ENCODE results near the gene ECHS1. TPM values are rescaled to one million over a fixed set of nuclear protein-coding genes. Genes with fewer than 3 reads are reported as not detected.

The ECHS1 gene
- total and polyA plus RNA-seq, 2 of the 8 experiments (the other 6 are each of a cell fraction or from before 2014, with no cell fraction given), result 41.7 to 101 TPM

DNA sequence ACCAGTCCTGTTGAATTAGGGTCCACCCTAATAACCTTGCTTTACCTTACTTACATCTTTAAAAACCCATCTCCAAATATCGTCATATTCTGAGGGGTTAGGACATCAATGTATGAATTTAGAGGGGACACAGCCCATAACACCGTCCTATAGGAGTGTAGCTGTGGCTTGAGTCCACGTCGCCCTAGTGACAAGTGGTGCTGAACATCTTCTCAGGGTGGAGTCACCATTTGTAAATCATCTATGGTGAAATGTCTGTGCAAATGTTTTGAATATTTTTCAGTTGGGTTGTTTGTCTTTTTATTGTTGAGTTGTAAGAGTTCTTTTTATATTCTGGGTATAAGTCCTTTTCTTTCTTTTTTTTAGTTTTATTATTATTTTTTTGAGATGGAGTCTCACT lies 31.2 kb downstream of the ECHS1 start:
- Histone ChIP-seq H3K27me3 (replicated peaks in 1 of 4; ENCODE audit: control insufficient read depth in 3 of 4, extremely low read depth in 1 of 4, insufficient read depth in 3 of 4, low read length in 3 of 4) (peaks cover 0 to 18% (median 13%) of the 10 kb centered on the region in 4 experiments; a peak in 6 of 7 replicates), H2BK120ac (replicated peaks; ENCODE audit: low read depth, low read length) (no peak overlapping the region), H3K4ac (replicated peaks; ENCODE audit: insufficient read length, low read depth, low read length) (no peak overlapping the region), H3K4me2 (ENCODE audit: insufficient read depth in 1 of 2, low read depth in 2 of 2, low read length in 2 of 2) (no peak overlapping the region), H4K91ac (replicated peaks; ENCODE audit: insufficient read length, low read length) (no peak overlapping the region), H2AK5ac (ENCODE audit: low read depth, low read length) (no peak overlapping the region), H4K20me1 (replicated peaks in 1 of 2; ENCODE audit: control insufficient read depth in 1 of 2, insufficient read depth in 2 of 2, low read length in 2 of 2) (peaks cover 0 to 19% of the 10 kb centered on the region in 2 experiments), H2BK15ac (ENCODE audit: low read length) (no peak overlapping the region), H3K9me3 (ENCODE audit: insufficient read depth in 2 of 2, low read depth in 1 of 2, low read length in 1 of 2) (no peaks in the 10 kb centered on the region), H4K8ac (ENCODE audit: extremely low read depth, insufficient read depth, low read length) (no peak overlapping the region), H3K9ac (replicated peaks in 1 of 4; ENCODE audit: extremely low read depth in 1 of 4, low read depth in 3 of 4, low read length in 3 of 4) (no peak overlapping the region), H3K18ac (ENCODE audit: extremely low read depth, low read length) (no peak overlapping the region), H3K27ac (ENCODE audit: low read depth, low read length) (no peak overlapping the region), H2BK12ac (ENCODE audit: low read depth, low read length) (no peak overlapping the region), H4K5ac (ENCODE audit: insufficient read length, low read depth, low read length) (no peak overlapping the region), H3K36me3 (ENCODE audit: control insufficient read depth in 2 of 4, insufficient read depth in 4 of 4, low read length in 3 of 4) (no peaks in the 10 kb centered on the region), H2BK20ac (ENCODE audit: low read length) (no peak overlapping the region), H3K23me2 (ENCODE audit: low read depth, low read length) (peaks cover 25% of the 10 kb centered on the region; the same call in 1 of the 2 replicates), H3K56ac (replicated peaks; ENCODE audit: insufficient read length, low read depth, low read length) (no peak overlapping the region), H3K14ac (ENCODE audit: insufficient read length) (no peak overlapping the region), H3K4me3 (ENCODE audit: extremely low read depth in 1 of 4, insufficient read depth in 2 of 4, low read depth in 3 of 4, low read length in 4 of 4) (no peak overlapping the region), H2BK5ac (ENCODE audit: low read depth, low read length) (no peak overlapping the region), H3K79me2 (ENCODE audit: control insufficient read depth in 1 of 2, insufficient read depth in 2 of 2, low read length in 2 of 2) (no peaks in the 10 kb centered on the region), H3K4me1 (replicated peaks in 1 of 4; ENCODE audit: control insufficient read depth in 3 of 4, insufficient read depth in 4 of 4, low read length in 3 of 4) (peaks cover 0 to 9% (median 1%) of the 10 kb centered on the region in 4 experiments; a peak in 2 of 7 replicates), H3K23ac (ENCODE audit: insufficient read length) (no peak overlapping the region), H2AFZ (ENCODE audit: low read length) (no peak overlapping the region), H3K79me1 (ENCODE audit: low read depth, low read length) (no peaks in the 10 kb centered on the region)
- CTCF ChIA-PET (ENCODE audit: partially characterized antibody), result interaction anchor here (2.3 kb wide), 1 partner anchor 11 kb away, joined by 7 read pairs; no protein-coding TSS in a partner anchor
- DNase-seq (ENCODE audit: low read depth in 1 of 2, low spot score in 2 of 2) (no peak), FAIRE-seq (no peak)
- POLR2A ChIA-PET (ENCODE audit: partially characterized antibody), result interaction anchor here (0.8 to 1.4 kb wide), 3 partner anchors 9 to 16 kb away, joined by 3 to 8 read pairs (median 3); partner anchors contain the start of gene FUOM
- no peak for TF ChIP-seq GABPA (IDR thresholded peaks at IDR 0.05; ENCODE audit: borderline replicate concordance, insufficient read depth, low read length)
- no peak for TF ChIP-seq JUND (IDR thresholded peaks at IDR 0.05; ENCODE audit: low read length)
- 92% methylated on average over 4 of the region's 4 CpGs; no CpG with 5 or more reads in 1 of the 2 experiments for WGBS, 2 experiments (ENCODE audit: extremely low coverage in 1 of 2, insufficient coverage in 1 of 2, insufficient read length in 1 of 2, insufficient replicate concordance in 2 of 2, low coverage in 1 of 2, low lambda C conversion rate in 2 of 2, missing lambda C conversion rate in 1 of 2)
